WTC11 (cell line): ENCODE measurements around the gene PGD. TPM values are rescaled to one million over a fixed set of nuclear protein-coding genes. Genes with fewer than 3 reads are reported as not detected.
"Not testable (repeated sequence)": the region's sequence is repeated elsewhere in the genome, so short reads cannot be mapped to it uniquely, and the experiment has no call there.

Source experiments
- ATAC-seq: fragments of 200-7000 bp; cut with Tn5 transposase; 2 replicates; pipeline ENCODE4 v1.10.0; 2021; ENCODE audit warnings: mild to moderate bottlenecking, moderate library complexity
- CTCF ChIA-PET: fragments of 300-600 bp; sonication (Branson Sonifier 250); formaldehyde crosslinking; loops from one replicate; lab custom pipeline; 2021; ENCODE audit warnings: antibody characterized with exemption; lab: Charles Lee
- POLR2A ChIA-PET: fragments of 350-600 bp; sonication (Branson Sonifier 250); formaldehyde crosslinking; loops from one replicate; lab custom pipeline; 2021; ENCODE audit warnings: antibody characterized with exemption; lab: Charles Lee
- DNase-seq: peaks from one replicate; pipeline ENCODE4 v3.0.0; 2021; ENCODE audit warnings: low spot score
- H3K27ac Mint-ChIP-seq: 2 replicates; pipeline ENCODE4 v1.8.0; 2021; ENCODE audit warnings: mixed read lengths
- H3K27me3 Mint-ChIP-seq: 2 replicates; pipeline ENCODE4 v1.8.0; 2021; ENCODE audit warnings: low read depth, mild to moderate bottlenecking, moderate library complexity, mixed read lengths
- H3K36me3 Mint-ChIP-seq: 2 replicates; pipeline ENCODE4 v1.8.0; 2021; ENCODE audit warnings: mixed read lengths
- H3K4me1 Mint-ChIP-seq: 2 replicates; pipeline ENCODE4 v1.8.0; 2022; ENCODE audit warnings: mixed read lengths
- H3K4me3 Mint-ChIP-seq: 2 replicates; pipeline ENCODE4 v1.8.0; 2021; ENCODE audit warnings: mild to moderate bottlenecking, moderate library complexity, mixed read lengths
- H3K9me3 Mint-ChIP-seq: 2 replicates; pipeline ENCODE4 v1.8.0; 2021; ENCODE audit warnings: mixed read lengths
- ATF1 ChIP-seq: sonication (generic); formaldehyde crosslinking; IDR thresholded peaks from 2 replicates; pipeline ENCODE4 v1.8.1; 2023; ENCODE audit warnings: mild to moderate bottlenecking, moderate library complexity, missing genetic modification reagents
- ATF3 ChIP-seq: sonication (generic); formaldehyde crosslinking; conservative IDR thresholded peaks from 2 replicates; pipeline ENCODE4 v1.8.1; 2022; ENCODE audit warnings: mild to moderate bottlenecking, missing genetic modification reagents
- CREB1 ChIP-seq: sonication (generic); formaldehyde crosslinking; IDR thresholded peaks from 2 replicates; pipeline ENCODE4 v1.8.0; 2023; ENCODE audit warnings: mild to moderate bottlenecking, missing genetic modification reagents
- EMX1 ChIP-seq: fragments of 250-450 bp; sonication (Bioruptor Pico); IDR thresholded peaks from 2 replicates; pipeline ENCODE4 v1.8.0; 2021; ENCODE audit warnings: mild to moderate bottlenecking
- FOXJ3 ChIP-seq: sonication (generic); formaldehyde crosslinking; IDR thresholded peaks from 2 replicates; pipeline ENCODE4 v1.9.0; 2021; ENCODE audit warnings: missing genetic modification reagents, mild to moderate bottlenecking, borderline replicate concordance
- FOXK1 ChIP-seq: sonication (generic); formaldehyde crosslinking; IDR thresholded peaks from 2 replicates; pipeline ENCODE4 v1.8.0; 2022; ENCODE audit warnings: mild to moderate bottlenecking, moderate library complexity, missing genetic modification reagents
- FOXP1 ChIP-seq: sonication (generic); formaldehyde crosslinking; IDR thresholded peaks from 2 replicates; pipeline ENCODE4 v1.8.0; 2022; ENCODE audit warnings: missing genetic modification reagents, mild to moderate bottlenecking, moderate library complexity, borderline replicate concordance
- HMGA2 ChIP-seq: fragments of 250-450 bp; sonication (Bioruptor Pico); IDR thresholded peaks from 2 replicates; pipeline ENCODE4 v1.4.0; 2021; ENCODE audit warnings: mild to moderate bottlenecking, moderate library complexity
- HMGXB4 ChIP-seq: sonication (generic); formaldehyde crosslinking; IDR thresholded peaks from 2 replicates; pipeline ENCODE4 v1.8.1; 2023; ENCODE audit warnings: mild to moderate bottlenecking, moderate library complexity, missing genetic modification reagents
- IRF1 ChIP-seq: sonication (generic); formaldehyde crosslinking; IDR thresholded peaks from 2 replicates; pipeline ENCODE4 v1.8.0; 2023; ENCODE audit warnings: missing genetic modification reagents
- MXD4 ChIP-seq: fragments of 250-450 bp; sonication (Bioruptor Pico); IDR thresholded peaks from 2 replicates; pipeline ENCODE4 v1.8.0; 2021; ENCODE audit warnings: mild to moderate bottlenecking, moderate library complexity, borderline replicate concordance
- PRRX2 ChIP-seq: fragments of 250-450 bp; sonication (Bioruptor Pico); IDR thresholded peaks from 2 replicates; pipeline ENCODE4 v1.8.0; 2021; ENCODE audit warnings: mild to moderate bottlenecking
- TEAD4 ChIP-seq: sonication (generic); formaldehyde crosslinking; IDR thresholded peaks from 2 replicates; pipeline ENCODE4 v1.8.0; 2022; ENCODE audit warnings: mild to moderate bottlenecking, missing genetic modification reagents
- ZMAT4 ChIP-seq: fragments of 250-450 bp; sonication (Bioruptor Pico); IDR thresholded peaks from 2 replicates; pipeline ENCODE4 v1.9.0; 2021; ENCODE audit warnings: mild to moderate bottlenecking
- ZNF219 ChIP-seq: sonication (generic); formaldehyde crosslinking; IDR thresholded peaks from 2 replicates; pipeline ENCODE4 v1.8.0; 2023; ENCODE audit warnings: missing genetic modification reagents, mild to moderate bottlenecking, borderline replicate concordance
- ZNF232 ChIP-seq: sonication (generic); formaldehyde crosslinking; IDR thresholded peaks from 2 replicates; pipeline ENCODE4 v1.8.0; 2022; ENCODE audit warnings: mild to moderate bottlenecking, missing genetic modification reagents
- ZNF281 ChIP-seq: sonication (generic); formaldehyde crosslinking; IDR thresholded peaks from 2 replicates; pipeline ENCODE4 v1.8.0; 2023; ENCODE audit warnings: mild to moderate bottlenecking, missing genetic modification reagents
- ZNF396 ChIP-seq: fragments of 250-450 bp; sonication (Bioruptor Pico); IDR thresholded peaks from 2 replicates; pipeline ENCODE4 v1.8.0; 2021; ENCODE audit warnings: mild to moderate bottlenecking, moderate library complexity, borderline replicate concordance
- ZNF425 ChIP-seq: fragments of 250-450 bp; sonication (Bioruptor Pico); conservative IDR thresholded peaks from 2 replicates; pipeline ENCODE4 v1.9.0; 2021; ENCODE audit warnings: mild to moderate bottlenecking
- total RNA-seq: library from RNA; stranded (reverse); gene quantifications from 3 replicates; pipeline ENCODE4 v1.2.3, GENCODE V29; 2021

PGD gene
- total RNA-seq, 1 experiment from 2014 or later: 278 TPM

GRCh38 chr1:10456661-10457060 is 57.8 kb downstream of the PGD start (continued):
- no peak for TF ChIP-seq ATF1 (CRISPR knock-in tag)
- no peak for TF ChIP-seq PRRX2 (CRISPR knock-in tag)
- no peak for TF ChIP-seq FOXK1
- TF ChIP-seq ZNF396 (CRISPR knock-in tag): no peak
- no peak for TF ChIP-seq MXD4 (CRISPR knock-in tag)

GRCh38 chr1:10457462-10457861 is 58.6 kb downstream of the PGD start:
- H3K9me3 Mint-ChIP-seq, DNase-seq, H3K27ac Mint-ChIP-seq, H3K4me3 Mint-ChIP-seq, H3K4me1 Mint-ChIP-seq, H3K27me3 Mint-ChIP-seq, ATAC-seq: not testable (repeated sequence)
- CTCF ChIA-PET: interaction anchor here (1.1 to 2.0 kb wide), 2 partner anchors 24 to 38 kb away, joined by 6 to 15 read pairs; no protein-coding TSS in a partner anchor
- peaks cover 29% of the 10 kb centered on the region for H3K36me3 Mint-ChIP-seq
- POLR2A ChIA-PET: interaction anchor here (0.6 kb wide), 1 partner anchor 129 kb away, joined by 3 read pairs; no protein-coding TSS in a partner anchor

GRCh38 chr1:10457875-10458274 is 59.0 kb downstream of the PGD start:
- no peak overlapping the region for H3K27ac Mint-ChIP-seq
- no peaks in the 10 kb centered on the region for H3K4me1 Mint-ChIP-seq
- ChIA-PET POLR2A (interaction anchor here (0.6 kb wide), 1 partner anchor 129 kb away, joined by 3 read pairs; no protein-coding TSS in a partner anchor), CTCF (no interaction called here)
- H3K4me3 Mint-ChIP-seq: no peak overlapping the region
- H3K9me3 Mint-ChIP-seq: no peaks in the 10 kb centered on the region
- H3K36me3 Mint-ChIP-seq: peaks cover 33% of the 10 kb centered on the region
- ATAC-seq (no peak), DNase-seq (no peak)
- no peaks in the 10 kb centered on the region; the same call in 1 of the 2 replicates for H3K27me3 Mint-ChIP-seq
- no peak for TF ChIP-seq ZNF281 (CRISPR knock-in tag)
- TF ChIP-seq CREB1 (CRISPR knock-in tag): no peak
- no peak for TF ChIP-seq ATF3
- TF ChIP-seq ZNF232 (CRISPR knock-in tag): no peak
- no peak for TF ChIP-seq ZMAT4 (CRISPR knock-in tag)
- no peak for TF ChIP-seq TEAD4 (CRISPR knock-in tag)
- no peak for TF ChIP-seq ZNF219 (CRISPR knock-in tag)

- Mint-ChIP-seq H3K4me3 (no peak overlapping the region), H3K27ac (peak overlapping the region; percentile 63; the same call in 1 of the 2 replicates), H3K9me3 (no peaks in the 10 kb centered on the region), H3K27me3 (no peaks in the 10 kb centered on the region), H3K4me1 (no peaks in the 10 kb centered on the region), H3K36me3 (peaks cover 44% of the 10 kb centered on the region)
- no peak for TF ChIP-seq FOXP1 (CRISPR knock-in tag)
- no peak for TF ChIP-seq IRF1 (CRISPR knock-in tag)
- no peak for TF ChIP-seq ZNF425 (CRISPR knock-in tag)
- TF ChIP-seq ZNF281 (CRISPR knock-in tag): no peak
- no peak for TF ChIP-seq FOXJ3 (CRISPR knock-in tag)
- no peak for TF ChIP-seq ZNF232 (CRISPR knock-in tag)
- no peak for TF ChIP-seq HMGXB4 (CRISPR knock-in tag)
- no peak for TF ChIP-seq EMX1 (CRISPR knock-in tag)
- TF ChIP-seq HMGA2: no peak
- DNase-seq (no peak), ATAC-seq (no peak)
- ChIA-PET CTCF (interaction anchor here (0.7 to 1.3 kb wide), 2 partner anchors 29 to 485 kb away, joined by 4 to 5 read pairs; partner anchors contain the start of gene CENPS), POLR2A (no interaction called here)
Observed at GRCh38 chr1:10459184-10459583, 60.3 kb downstream of the PGD start.
